H9 (cell line): ENCODE results near the gene DECR2. TPM values are rescaled to one million over a fixed set of nuclear protein-coding genes. Genes with fewer than 3 reads are reported as not detected.
A peak's percentile ranks its signal among the peaks of the same experiment; 100 is the strongest.

Experiments
- DNase-seq: peaks from one replicate; pipeline ENCODE4 v3.0.0-alpha.2; 2017
- H2AFZ ChIP-seq: one replicate; pipeline ENCODE4 v1.6.1; 2013; ENCODE audit warnings: mild to moderate bottlenecking, low read length, control low read depth, moderate library complexity
- H2AK5ac ChIP-seq: 2 replicates; pipeline ENCODE4 v1.6.1; 2013; ENCODE audit warnings: low read length, control low read depth, mixed read lengths; ENCODE audit not compliant: insufficient read length
- H2BK120ac ChIP-seq: one replicate; pipeline ENCODE4 v1.6.1; 2013; ENCODE audit warnings: low read depth, mild to moderate bottlenecking, low read length, control low read depth, inconsistent platforms; ENCODE audit not compliant: poor library complexity, severe bottlenecking
- H2BK12ac ChIP-seq: 2 replicates; pipeline ENCODE4 v1.6.1; 2013; ENCODE audit warnings: low read length, control low read depth, mixed read lengths, low read depth; ENCODE audit not compliant: insufficient read length
- H2BK15ac ChIP-seq: 2 replicates; pipeline ENCODE4 v1.6.1; 2013; ENCODE audit warnings: low read depth, low read length, control low read depth
- H2BK20ac ChIP-seq: one replicate; pipeline ENCODE4 v1.6.1; 2013; ENCODE audit warnings: low read depth, mild to moderate bottlenecking, low read length, control low read depth, inconsistent platforms; ENCODE audit not compliant: poor library complexity, severe bottlenecking
- H2BK5ac ChIP-seq: 2 replicates; pipeline ENCODE4 v1.6.1; 2013; ENCODE audit warnings: low read length, control low read depth, mixed read lengths; ENCODE audit not compliant: insufficient read length
- H3K14ac ChIP-seq: 2 replicates; pipeline ENCODE4 v1.6.1; 2013; ENCODE audit warnings: low read length, control low read depth; ENCODE audit not compliant: insufficient read depth
- H3K18ac ChIP-seq: 2 replicates; pipeline ENCODE4 v1.6.1; 2013; ENCODE audit warnings: low read depth, mild to moderate bottlenecking, mixed read lengths, low read length, control low read depth; ENCODE audit not compliant: insufficient read length
- H3K23ac ChIP-seq: 2 replicates; pipeline ENCODE4 v1.6.1; 2013; ENCODE audit warnings: low read length, control low read depth, mixed read lengths, low read depth; ENCODE audit not compliant: insufficient read length
- H3K23me2 ChIP-seq: 2 replicates; pipeline ENCODE4 v1.6.1; 2013; ENCODE audit warnings: low read depth, mild to moderate bottlenecking, mixed read lengths, low read length, control low read depth; ENCODE audit not compliant: insufficient read length, poor library complexity, severe bottlenecking
- H3K27ac ChIP-seq: 2 replicates; pipeline ENCODE4 v1.5.1; 2013; ENCODE audit warnings: low read length, control low read depth, mixed read lengths, low read depth; ENCODE audit not compliant: insufficient read length
- H3K27me3 ChIP-seq: 2 replicates; pipeline ENCODE4 v1.6.1; 2013; ENCODE audit warnings: low read length, control low read depth, inconsistent platforms; ENCODE audit not compliant: insufficient read depth
- H3K4ac ChIP-seq: 2 replicates; pipeline ENCODE4 v1.6.1; 2013; ENCODE audit warnings: low read depth, mild to moderate bottlenecking, control low read depth, inconsistent platforms, low read length, moderate library complexity
- H3K4me1 ChIP-seq: 2 replicates; pipeline ENCODE4 v1.6.1; 2013; ENCODE audit warnings: low read length, control low read depth, inconsistent platforms; ENCODE audit not compliant: insufficient read depth
- H3K4me2 ChIP-seq: 2 replicates; pipeline ENCODE4 v1.6.1; 2013; ENCODE audit warnings: low read length, control low read depth, mixed read lengths; ENCODE audit not compliant: insufficient read length, insufficient read depth
- H3K56ac ChIP-seq: 2 replicates; pipeline ENCODE4 v1.6.1; 2013; ENCODE audit warnings: low read depth, mild to moderate bottlenecking, mixed read lengths, low read length, control low read depth; ENCODE audit not compliant: insufficient read length
- H3K79me1 ChIP-seq: 2 replicates; pipeline ENCODE4 v1.6.1; 2013; ENCODE audit warnings: low read depth, mild to moderate bottlenecking, moderate library complexity, low read length, control low read depth, inconsistent platforms; ENCODE audit not compliant: insufficient read depth, poor library complexity, severe bottlenecking
- H3K79me2 ChIP-seq: 2 replicates; pipeline ENCODE4 v1.6.1; 2013; ENCODE audit warnings: low read length, control low read depth, inconsistent platforms; ENCODE audit not compliant: insufficient read depth
- H3K9ac ChIP-seq: 2 replicates; pipeline ENCODE4 v1.6.1; 2013; ENCODE audit warnings: low read length, control low read depth, mixed read lengths; ENCODE audit not compliant: insufficient read length; ENCODE audit errors: extremely low read depth
- H3K9me3 ChIP-seq: one replicate; pipeline ENCODE4 v1.6.1; 2013; ENCODE audit warnings: low read depth, low read length, inconsistent platforms; ENCODE audit not compliant: control insufficient read depth
- H3T11ph ChIP-seq: one replicate; pipeline ENCODE4 v1.6.1; 2013; ENCODE audit warnings: mild to moderate bottlenecking, low read length, control low read depth, inconsistent platforms
- H4K20me1 ChIP-seq: one replicate; pipeline ENCODE4 v1.6.1; 2013; ENCODE audit not compliant: control insufficient read depth, insufficient read length, insufficient read depth
- H4K5ac ChIP-seq: 2 replicates; pipeline ENCODE4 v1.6.1; 2013; ENCODE audit warnings: low read depth, mild to moderate bottlenecking, mixed read lengths, low read length, control low read depth; ENCODE audit not compliant: insufficient read length
- H4K8ac ChIP-seq: replicated peaks from 2 replicates; pipeline ENCODE4 v1.6.1; 2013; ENCODE audit warnings: low read length, control low read depth, mixed read lengths, low read depth; ENCODE audit not compliant: insufficient read length
- H4K91ac ChIP-seq: 2 replicates; pipeline ENCODE4 v1.6.1; 2013; ENCODE audit warnings: low read depth, mild to moderate bottlenecking, moderate library complexity, mixed read lengths, low read length, control low read depth; ENCODE audit not compliant: insufficient read length
- H3K27ac Mint-ChIP-seq, 3 experiments: 2 replicates in 2 of 3; 3 replicates in 1 of 3; pipeline ENCODE4 v1.8.0; 2020 to 2021; ENCODE audit warnings: mixed read lengths in 3 of 3, mild to moderate bottlenecking in 1 of 3, moderate library complexity in 1 of 3
- H3K27me3 Mint-ChIP-seq: 2 replicates; pipeline ENCODE4 v1.8.0; 2021; ENCODE audit warnings: low read depth, mild to moderate bottlenecking, moderate library complexity, mixed read lengths
- H3K36me3 Mint-ChIP-seq, 3 experiments: 2 replicates in 2 of 3; 3 replicates in 1 of 3; pipeline ENCODE4 v1.8.0; 2020 to 2021; ENCODE audit warnings: low read depth in 3 of 3, mixed read lengths in 3 of 3; ENCODE audit not compliant: insufficient read depth in 1 of 3
- H3K4me1 Mint-ChIP-seq, 2 experiments: 2 replicates each; pipeline ENCODE4 v1.8.0; 2020; ENCODE audit warnings: mixed read lengths in 2 of 2
- H3K4me3 Mint-ChIP-seq, 2 experiments: 2 replicates in 1 of 2; 3 replicates in 1 of 2; pipeline ENCODE4 v1.8.0; 2020 to 2021; ENCODE audit warnings: mild to moderate bottlenecking in 2 of 2, mixed read lengths in 2 of 2, moderate library complexity in 1 of 2
- H3K9me3 Mint-ChIP-seq, 2 experiments: 2 replicates in 1 of 2; 3 replicates in 1 of 2; pipeline ENCODE4 v1.8.0; 2020; ENCODE audit warnings: mild to moderate bottlenecking in 2 of 2, mixed read lengths in 2 of 2, moderate library complexity in 1 of 2
- CTCF ChIP-seq: fragments of 200-600 bp; sonication (generic); conservative IDR thresholded peaks from 3 replicates; pipeline ENCODE4 v1.8.0; 2021; ENCODE audit warnings: antibody characterized with exemption, mild to moderate bottlenecking
- WGBS: extraction: QIAGEN DNeasy Blood & Tissue Kit; methylation state at CpG from one replicate; pipeline ENCODE4 v1.1.7; 2013; ENCODE audit warnings: missing lambda C conversion rate, low lambda C conversion rate, mixed read lengths; ENCODE audit not compliant: insufficient read length; ENCODE audit errors: extremely low coverage; 5-methylcytosine and 5-hydroxymethylcytosine counted together
- total RNA-seq: library from RNA; stranded (reverse); gene quantifications from 2 replicates; pipeline ENCODE4 v1.2.1, GENCODE V29; 2021

The DECR2 gene
- total RNA-seq, 1 experiment from 2014 or later = 39.3 TPM

GRCh38 chr16:353404-354290 lies 48.0 kb upstream of the DECR2 start:
- no peak overlapping the region for H4K5ac ChIP-seq
- H3K27ac Mint-ChIP-seq = no peak overlapping the region
- no peak overlapping the region for H4K91ac ChIP-seq
- H2BK120ac ChIP-seq = no peak overlapping the region
- no peak overlapping the region for H2AFZ ChIP-seq
- H3K79me2 ChIP-seq = peaks cover 9% of the 10 kb centered on the region; the same call in 1 of the 2 replicates
- H3K4me1 ChIP-seq = no peaks in the 10 kb centered on the region
- H3K4me2 ChIP-seq = peak overlapping the region; percentile 14
- peaks cover 0 to 6% of the 10 kb centered on the region in 2 experiments; a peak in 2 of 4 replicates for H3K4me1 Mint-ChIP-seq
- peaks cover 0 to 20% (median 7%) of the 10 kb centered on the region in 3 experiments; a peak in 4 of 7 replicates for H3K36me3 Mint-ChIP-seq
- no CpG with 5 or more reads among the region's 25 CpGs for WGBS
- H3K27me3 ChIP-seq = no peaks in the 10 kb centered on the region
- H3K79me1 ChIP-seq = no peaks in the 10 kb centered on the region
- no peak overlapping the region for H3T11ph ChIP-seq
- H3K56ac ChIP-seq = no peak overlapping the region
- no peak overlapping the region for H3K18ac ChIP-seq
- H3K4me3 Mint-ChIP-seq = peak overlapping the region; percentile 15 to 63; a peak in 2 of 5 replicates
- no peak overlapping the region for H2AK5ac ChIP-seq
- no peak for TF ChIP-seq CTCF
- no peaks in the 10 kb centered on the region for H3K9me3 Mint-ChIP-seq
- no peak overlapping the region for H4K8ac ChIP-seq
- DNase-seq = no peak
- no peak overlapping the region for H3K23ac ChIP-seq
- H3K23me2 ChIP-seq = peaks cover 4% of the 10 kb centered on the region
- no peak overlapping the region for H3K4ac ChIP-seq
- H3K27ac ChIP-seq = no peak overlapping the region
- no peaks in the 10 kb centered on the region for H4K20me1 ChIP-seq
- H2BK20ac ChIP-seq = no peak overlapping the region
- no peak overlapping the region for H3K14ac ChIP-seq
- H2BK15ac ChIP-seq = no peak overlapping the region
- H3K9me3 ChIP-seq = no peaks in the 10 kb centered on the region
- no peak overlapping the region for H3K9ac ChIP-seq
- H2BK12ac ChIP-seq = no peak overlapping the region
- no peaks in the 10 kb centered on the region for H3K27me3 Mint-ChIP-seq
- H2BK5ac ChIP-seq = no peak overlapping the region
